Breast epithelium (tissue), 3 donors: ENCODE results near the gene KCNJ18.
"Not testable (repeated sequence)": the region's sequence is repeated elsewhere in the genome, so short reads cannot be mapped to it uniquely, and the experiment has no call there.

ENCODE experiments used
- POLR2A ChIP-seq: fragments of 450-650 bp; IDR thresholded peaks from one replicate; pipeline ENCODE4 v1.6.1; 2016; ENCODE audit warnings: antibody characterized with exemption, mild to moderate bottlenecking, moderate library complexity
- POLR2AphosphoS5 ChIP-seq, 3 donors: sonication (generic); formaldehyde crosslinking; IDR thresholded peaks; one replicate each; pipeline ENCODE4 v1.6.1; 2017; ENCODE audit warnings: antibody characterized with exemption in 3 of 3
- TF ChIP-seq, protein P1 (sequence below), 3 donors: fragments of 450-650 bp; IDR thresholded peaks; one replicate each; pipeline ENCODE4 v1.5.1; 2016 to 2017; ENCODE audit warnings: antibody characterized with exemption in 3 of 3, mild to moderate bottlenecking in 3 of 3, moderate library complexity in 3 of 3

DNA sequence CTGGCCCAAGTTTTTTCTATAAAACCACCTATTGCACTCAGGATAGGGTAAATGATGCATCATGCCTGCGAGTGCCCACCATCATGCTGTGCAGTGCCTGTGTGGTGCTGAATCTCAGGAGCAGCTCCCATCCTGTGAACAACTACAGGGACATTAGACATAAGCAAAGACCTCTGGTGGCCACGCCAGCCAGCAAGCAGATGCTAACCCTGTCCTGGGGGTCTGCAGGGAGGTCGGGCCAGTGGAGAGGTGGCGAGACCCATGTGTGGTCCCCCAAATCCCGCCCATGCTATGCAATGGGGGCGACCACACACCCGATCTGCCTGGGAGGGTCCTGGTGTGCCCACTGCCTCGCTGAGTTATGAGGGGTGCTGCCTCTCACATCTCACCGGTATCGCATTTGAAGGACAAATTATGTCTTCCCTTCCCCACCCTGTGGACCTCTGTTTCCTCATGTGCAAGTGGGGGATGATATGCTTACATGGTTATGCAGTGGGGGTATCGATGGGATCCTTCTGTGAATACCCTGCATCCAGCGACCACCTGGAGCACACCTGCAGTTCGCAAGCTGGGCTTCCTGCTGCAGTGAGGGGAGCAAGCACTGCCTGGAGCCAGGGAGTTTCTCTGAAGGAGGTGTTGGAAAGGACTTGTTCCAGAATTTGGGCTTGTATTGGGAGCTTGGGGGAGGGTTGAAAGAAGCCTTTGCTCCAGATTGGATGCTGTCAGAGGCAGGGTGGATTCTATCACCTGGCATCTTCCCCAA lies 23.4 kb upstream of the KCNJ18 start:
- TF ChIP-seq, protein P1, sequence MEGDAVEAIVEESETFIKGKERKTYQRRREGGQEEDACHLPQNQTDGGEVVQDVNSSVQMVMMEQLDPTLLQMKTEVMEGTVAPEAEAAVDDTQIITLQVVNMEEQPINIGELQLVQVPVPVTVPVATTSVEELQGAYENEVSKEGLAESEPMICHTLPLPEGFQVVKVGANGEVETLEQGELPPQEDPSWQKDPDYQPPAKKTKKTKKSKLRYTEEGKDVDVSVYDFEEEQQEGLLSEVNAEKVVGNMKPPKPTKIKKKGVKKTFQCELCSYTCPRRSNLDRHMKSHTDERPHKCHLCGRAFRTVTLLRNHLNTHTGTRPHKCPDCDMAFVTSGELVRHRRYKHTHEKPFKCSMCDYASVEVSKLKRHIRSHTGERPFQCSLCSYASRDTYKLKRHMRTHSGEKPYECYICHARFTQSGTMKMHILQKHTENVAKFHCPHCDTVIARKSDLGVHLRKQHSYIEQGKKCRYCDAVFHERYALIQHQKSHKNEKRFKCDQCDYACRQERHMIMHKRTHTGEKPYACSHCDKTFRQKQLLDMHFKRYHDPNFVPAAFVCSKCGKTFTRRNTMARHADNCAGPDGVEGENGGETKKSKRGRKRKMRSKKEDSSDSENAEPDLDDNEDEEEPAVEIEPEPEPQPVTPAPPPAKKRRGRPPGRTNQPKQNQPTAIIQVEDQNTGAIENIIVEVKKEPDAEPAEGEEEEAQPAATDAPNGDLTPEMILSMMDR (IDR thresholded peaks at IDR 0.05), result not testable (repeated sequence)
- not testable (repeated sequence) for TF ChIP-seq POLR2AphosphoS5 (IDR thresholded peaks at IDR 0.05); POLR2A
